HEK293T (cell line): ENCODE results near the gene NOL6.

Experiments used
- FOXM1 ChIP-seq: fragments of 450-650 bp; IDR thresholded peaks from 2 replicates; pipeline ENCODE4 v1.6.1; 2017; ENCODE audit warnings: mild to moderate bottlenecking, borderline replicate concordance
- L3MBTL2 ChIP-seq: fragments of 450-650 bp; conservative IDR thresholded peaks from 2 replicates; pipeline ENCODE4 v1.6.1; 2016; ENCODE audit warnings: mild to moderate bottlenecking
- NFRKB ChIP-seq: fragments of 450-650 bp; IDR thresholded peaks from 2 replicates; pipeline ENCODE4 v1.6.1; 2016; ENCODE audit warnings: mild to moderate bottlenecking, moderate library complexity

GRCh38 chr9:33431420-33431819 is 42.3 kb downstream of the NOL6 start:
- no peak for TF ChIP-seq L3MBTL2
- no peak for TF ChIP-seq FOXM1
- no peak for TF ChIP-seq NFRKB
